Loucy (cell line): ENCODE measurements around the gene MAP7.

Experiments used
- EZH2phosphoT487 ChIP-seq: fragments of 200-600 bp; IDR thresholded peaks from 2 replicates; pipeline ENCODE4 v1.6.1; 2018; ENCODE audit warnings: antibody characterized with exemption, mild to moderate bottlenecking, moderate library complexity, borderline replicate concordance
- TF ChIP-seq, protein P1 (sequence below): fragments of 200-600 bp; sonication (generic); conservative IDR thresholded peaks from 2 replicates; pipeline ENCODE4 v1.5.1; 2014; ENCODE audit warnings: mild to moderate bottlenecking, antibody characterized with exemption, low read length

DNA sequence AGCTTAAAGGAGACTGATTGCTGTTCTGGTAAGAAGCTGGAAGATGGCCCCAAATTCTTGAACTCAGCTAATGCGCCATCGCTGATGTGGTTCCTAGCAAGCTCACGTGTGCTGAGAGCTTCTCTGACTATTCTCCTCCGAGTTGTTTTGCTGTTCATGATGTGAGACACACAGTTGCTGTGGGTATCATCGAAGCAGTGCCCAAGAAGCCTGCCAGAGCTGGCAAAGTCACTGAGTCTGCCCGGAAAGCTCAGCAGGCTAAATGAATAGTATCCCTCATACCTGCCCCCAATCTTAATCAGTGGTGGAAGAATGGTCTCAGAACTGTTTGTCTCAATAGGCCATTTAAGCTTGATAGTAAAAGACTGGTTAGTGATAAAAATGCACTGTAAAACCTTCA is 232.3 kb downstream of the MAP7 start:
- TF ChIP-seq, protein P1, sequence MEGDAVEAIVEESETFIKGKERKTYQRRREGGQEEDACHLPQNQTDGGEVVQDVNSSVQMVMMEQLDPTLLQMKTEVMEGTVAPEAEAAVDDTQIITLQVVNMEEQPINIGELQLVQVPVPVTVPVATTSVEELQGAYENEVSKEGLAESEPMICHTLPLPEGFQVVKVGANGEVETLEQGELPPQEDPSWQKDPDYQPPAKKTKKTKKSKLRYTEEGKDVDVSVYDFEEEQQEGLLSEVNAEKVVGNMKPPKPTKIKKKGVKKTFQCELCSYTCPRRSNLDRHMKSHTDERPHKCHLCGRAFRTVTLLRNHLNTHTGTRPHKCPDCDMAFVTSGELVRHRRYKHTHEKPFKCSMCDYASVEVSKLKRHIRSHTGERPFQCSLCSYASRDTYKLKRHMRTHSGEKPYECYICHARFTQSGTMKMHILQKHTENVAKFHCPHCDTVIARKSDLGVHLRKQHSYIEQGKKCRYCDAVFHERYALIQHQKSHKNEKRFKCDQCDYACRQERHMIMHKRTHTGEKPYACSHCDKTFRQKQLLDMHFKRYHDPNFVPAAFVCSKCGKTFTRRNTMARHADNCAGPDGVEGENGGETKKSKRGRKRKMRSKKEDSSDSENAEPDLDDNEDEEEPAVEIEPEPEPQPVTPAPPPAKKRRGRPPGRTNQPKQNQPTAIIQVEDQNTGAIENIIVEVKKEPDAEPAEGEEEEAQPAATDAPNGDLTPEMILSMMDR, result no peak
- no peak for TF ChIP-seq EZH2phosphoT487
